ENCODE results near the gene CASKIN1. TPM values are rescaled to one million over a fixed set of nuclear protein-coding genes. Genes with fewer than 3 reads are reported as not detected.
A peak's percentile ranks its signal among the peaks of the same experiment; 100 is the strongest.

Gene CASKIN1
- total RNA-seq, 2 donors from 2014 or later = not detected

DNA sequence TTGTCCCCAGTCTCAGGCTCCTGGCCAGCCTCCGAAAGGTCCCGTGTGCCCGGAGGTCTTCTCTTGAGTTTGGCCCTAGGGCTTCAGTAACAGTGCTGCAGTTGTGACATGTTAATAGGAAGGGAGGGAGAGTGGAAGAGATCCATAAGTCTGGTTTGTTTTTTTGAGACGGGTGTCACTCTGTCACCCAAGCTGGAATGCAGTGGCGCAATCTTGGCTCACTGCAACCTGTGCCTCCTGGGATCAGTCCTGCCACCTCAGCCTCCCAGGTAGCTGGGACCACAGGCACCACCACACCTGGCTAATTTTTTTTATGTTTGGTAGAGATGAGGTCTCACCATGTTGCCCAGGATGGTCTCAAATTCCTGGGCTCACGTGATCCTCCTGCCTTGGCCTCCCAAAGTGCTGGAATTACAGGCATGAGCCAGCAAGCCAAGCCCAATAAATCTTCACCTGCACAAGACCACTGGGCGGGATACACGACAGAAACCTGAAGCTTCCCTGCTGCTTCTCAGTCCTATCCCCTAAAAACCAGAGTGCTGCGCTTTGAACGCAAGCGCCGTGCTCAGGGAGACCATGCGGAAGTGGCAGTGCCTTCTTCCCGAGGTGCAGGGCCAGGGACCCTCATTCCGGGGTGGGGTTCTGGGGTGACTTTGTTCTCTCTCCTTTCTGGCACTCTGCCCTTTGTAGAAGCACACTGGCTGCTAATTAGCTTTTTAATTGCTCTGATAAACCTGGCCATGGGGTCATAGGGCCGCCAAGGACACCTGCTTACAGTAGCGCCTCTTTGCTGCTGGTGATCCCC lies 29.9 kb downstream of the CASKIN1 start:
- TF ChIP-seq, protein P1, sequence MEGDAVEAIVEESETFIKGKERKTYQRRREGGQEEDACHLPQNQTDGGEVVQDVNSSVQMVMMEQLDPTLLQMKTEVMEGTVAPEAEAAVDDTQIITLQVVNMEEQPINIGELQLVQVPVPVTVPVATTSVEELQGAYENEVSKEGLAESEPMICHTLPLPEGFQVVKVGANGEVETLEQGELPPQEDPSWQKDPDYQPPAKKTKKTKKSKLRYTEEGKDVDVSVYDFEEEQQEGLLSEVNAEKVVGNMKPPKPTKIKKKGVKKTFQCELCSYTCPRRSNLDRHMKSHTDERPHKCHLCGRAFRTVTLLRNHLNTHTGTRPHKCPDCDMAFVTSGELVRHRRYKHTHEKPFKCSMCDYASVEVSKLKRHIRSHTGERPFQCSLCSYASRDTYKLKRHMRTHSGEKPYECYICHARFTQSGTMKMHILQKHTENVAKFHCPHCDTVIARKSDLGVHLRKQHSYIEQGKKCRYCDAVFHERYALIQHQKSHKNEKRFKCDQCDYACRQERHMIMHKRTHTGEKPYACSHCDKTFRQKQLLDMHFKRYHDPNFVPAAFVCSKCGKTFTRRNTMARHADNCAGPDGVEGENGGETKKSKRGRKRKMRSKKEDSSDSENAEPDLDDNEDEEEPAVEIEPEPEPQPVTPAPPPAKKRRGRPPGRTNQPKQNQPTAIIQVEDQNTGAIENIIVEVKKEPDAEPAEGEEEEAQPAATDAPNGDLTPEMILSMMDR (IDR thresholded peaks at IDR 0.05) = no peak

DNA sequence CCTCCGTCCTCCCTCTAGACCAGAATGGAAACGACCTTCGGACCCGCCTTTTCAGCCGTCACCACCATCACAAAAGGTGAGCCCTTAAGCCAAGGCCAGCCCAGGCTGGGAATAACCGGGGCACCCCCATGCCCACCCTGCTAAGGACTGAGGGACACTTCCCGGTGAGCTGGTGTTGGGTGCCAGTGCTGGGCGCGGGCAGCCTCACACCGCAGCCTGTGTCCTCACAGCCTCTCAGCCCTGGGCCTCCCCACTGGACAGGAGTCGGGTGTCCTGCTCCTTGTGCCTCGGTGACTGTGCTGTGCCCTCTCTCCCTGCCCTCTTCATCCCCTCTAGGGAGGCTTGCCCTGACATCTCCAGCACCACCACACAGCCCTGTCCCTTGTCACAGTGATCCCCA lies 30.5 kb downstream of the CASKIN1 start:
- no peak for ATAC-seq (ENCODE audit: insufficient number of reproducible peaks, low FRiP score, low read depth)
- TF ChIP-seq, protein P1 (IDR thresholded peaks at IDR 0.05) = no peak
- H3K4me1 ChIP-seq (ENCODE audit: control insufficient read depth in 1 of 2, low read depth in 2 of 2) = peaks cover 0 to 11% of the 10 kb centered on the region in 2 donors
- peaks cover 13% of the 10 kb centered on the region for H3K36me3 ChIP-seq
- H3K4me3 ChIP-seq = no peak overlapping the region
- H3K9me3 ChIP-seq = no peaks in the 10 kb centered on the region
- no peak for DNase-seq (ENCODE audit: low spot score)
- no peaks in the 10 kb centered on the region for H3K27me3 ChIP-seq (replicated peaks; ENCODE audit: insufficient read depth)
- no peak overlapping the region for H3K27ac ChIP-seq

More for the DNA sequence above, 29.9 kb downstream of the CASKIN1 start:
- Histone ChIP-seq H3K36me3 (peaks cover 13% of the 10 kb centered on the region), H3K4me3 (no peak overlapping the region), H3K27ac (no peak overlapping the region), H3K9me3 (no peaks in the 10 kb centered on the region), H3K27me3 (replicated peaks; ENCODE audit: insufficient read depth) (no peaks in the 10 kb centered on the region), H3K4me1 (ENCODE audit: control insufficient read depth in 1 of 2, low read depth in 2 of 2) (peaks cover 0 to 7% of the 10 kb centered on the region in 2 donors)
- no peak for ATAC-seq (ENCODE audit: insufficient number of reproducible peaks, low FRiP score, low read depth)
- no peak for DNase-seq (ENCODE audit: low spot score)

GRCh38 chr16:2163211-2163881 lies 33.1 kb downstream of the CASKIN1 start:
- no peak for ATAC-seq (ENCODE audit: insufficient number of reproducible peaks, low FRiP score, low read depth)
- H3K27ac ChIP-seq = no peak overlapping the region
- peaks cover 7 to 30% of the 10 kb centered on the region in 2 donors for H3K4me1 ChIP-seq (ENCODE audit: control insufficient read depth in 1 of 2, low read depth in 2 of 2)

DNA sequence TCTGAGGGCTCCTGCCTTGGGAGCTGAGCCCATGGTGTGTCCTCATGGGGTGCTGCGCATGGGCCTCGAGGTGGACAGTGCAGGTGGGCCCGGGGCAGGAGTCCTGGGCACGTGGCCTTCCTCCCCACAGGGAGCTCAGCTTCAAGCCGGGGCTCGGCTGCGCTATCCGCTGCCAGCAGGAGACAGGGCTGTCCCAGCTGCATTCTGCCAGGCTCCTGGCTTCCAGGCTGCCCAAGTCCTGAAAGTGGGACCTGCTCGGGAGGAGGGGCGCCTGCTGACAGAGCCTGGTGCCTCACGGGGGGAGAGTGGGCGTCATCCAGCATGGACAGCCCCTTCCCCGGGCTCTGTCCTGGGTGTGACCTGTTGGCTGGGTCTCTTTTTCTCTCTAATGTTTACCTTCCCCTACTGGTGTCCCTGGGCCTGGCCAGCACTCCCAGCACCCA lies 33.7 kb downstream of the CASKIN1 start:
- ATAC-seq (ENCODE audit: insufficient number of reproducible peaks, low FRiP score, low read depth) (no peak), DNase-seq (ENCODE audit: low spot score) (no peak)
- TF ChIP-seq, protein P1 (IDR thresholded peaks at IDR 0.05) = no peak
- Histone ChIP-seq H3K27ac (no peak overlapping the region), H3K27me3 (replicated peaks; ENCODE audit: insufficient read depth) (no peaks in the 10 kb centered on the region), H3K4me3 (no peak overlapping the region), H3K4me1 (ENCODE audit: control insufficient read depth in 1 of 2, low read depth in 2 of 2) (peaks cover 7 to 37% of the 10 kb centered on the region in 2 donors), H3K9me3 (no peaks in the 10 kb centered on the region), H3K36me3 (peaks cover 4% of the 10 kb centered on the region)

More at GRCh38 chr16:2163211-2163881, 33.1 kb downstream of the CASKIN1 start:
- Histone ChIP-seq H3K4me3 (no peak overlapping the region), H3K27me3 (replicated peaks; ENCODE audit: insufficient read depth) (no peaks in the 10 kb centered on the region), H3K9me3 (no peaks in the 10 kb centered on the region), H3K36me3 (peaks cover 10% of the 10 kb centered on the region)
- TF ChIP-seq, protein P1 (IDR thresholded peaks at IDR 0.05) = no peak
- DNase-seq (ENCODE audit: low spot score) = no peak

- H3K27me3 ChIP-seq (replicated peaks; ENCODE audit: insufficient read depth) = no peaks in the 10 kb centered on the region
- no peak overlapping the region for H3K4me3 ChIP-seq
- H3K27ac ChIP-seq = peak overlapping the region in 1 of 2 donors; percentile 12
- TF ChIP-seq, protein P1 (IDR thresholded peaks at IDR 0.05) = no peak
- H3K9me3 ChIP-seq = no peaks in the 10 kb centered on the region
- DNase-seq (ENCODE audit: low spot score) (no peak), ATAC-seq (ENCODE audit: insufficient number of reproducible peaks, low FRiP score, low read depth) (no peak)
- peaks cover 10 to 44% of the 10 kb centered on the region in 2 donors for H3K4me1 ChIP-seq (ENCODE audit: control insufficient read depth in 1 of 2, low read depth in 2 of 2)
- H3K36me3 ChIP-seq = no peaks in the 10 kb centered on the region
Observed at GRCh38 chr16:2161911-2162310, 34.5 kb downstream of the CASKIN1 start.
